ENCODE data around the gene RHNO1.

DNA sequence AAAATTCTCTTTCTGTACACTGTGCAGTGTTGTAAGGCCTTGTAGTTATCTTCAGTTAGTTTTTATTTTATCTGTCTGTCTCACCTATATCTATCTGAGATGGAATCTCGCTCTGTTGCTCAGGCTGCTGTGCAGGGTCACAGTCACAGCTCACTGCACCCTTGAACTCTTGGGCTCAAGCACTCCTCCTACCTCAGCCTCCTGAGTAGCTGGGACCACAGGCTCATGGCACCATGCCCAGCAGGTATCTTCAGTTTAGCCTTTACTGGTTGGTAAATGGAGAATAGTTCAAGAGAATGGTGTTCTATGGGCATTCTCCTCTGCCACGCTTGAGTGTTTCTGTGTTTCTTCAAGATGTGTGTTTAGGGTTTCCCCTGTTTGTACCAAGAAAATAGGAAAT is 27.2 kb downstream of the RHNO1 start:
- TF ChIP-seq, protein P1, sequence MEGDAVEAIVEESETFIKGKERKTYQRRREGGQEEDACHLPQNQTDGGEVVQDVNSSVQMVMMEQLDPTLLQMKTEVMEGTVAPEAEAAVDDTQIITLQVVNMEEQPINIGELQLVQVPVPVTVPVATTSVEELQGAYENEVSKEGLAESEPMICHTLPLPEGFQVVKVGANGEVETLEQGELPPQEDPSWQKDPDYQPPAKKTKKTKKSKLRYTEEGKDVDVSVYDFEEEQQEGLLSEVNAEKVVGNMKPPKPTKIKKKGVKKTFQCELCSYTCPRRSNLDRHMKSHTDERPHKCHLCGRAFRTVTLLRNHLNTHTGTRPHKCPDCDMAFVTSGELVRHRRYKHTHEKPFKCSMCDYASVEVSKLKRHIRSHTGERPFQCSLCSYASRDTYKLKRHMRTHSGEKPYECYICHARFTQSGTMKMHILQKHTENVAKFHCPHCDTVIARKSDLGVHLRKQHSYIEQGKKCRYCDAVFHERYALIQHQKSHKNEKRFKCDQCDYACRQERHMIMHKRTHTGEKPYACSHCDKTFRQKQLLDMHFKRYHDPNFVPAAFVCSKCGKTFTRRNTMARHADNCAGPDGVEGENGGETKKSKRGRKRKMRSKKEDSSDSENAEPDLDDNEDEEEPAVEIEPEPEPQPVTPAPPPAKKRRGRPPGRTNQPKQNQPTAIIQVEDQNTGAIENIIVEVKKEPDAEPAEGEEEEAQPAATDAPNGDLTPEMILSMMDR (IDR thresholded peaks at IDR 0.05; ENCODE audit: extremely low read depth in 1 of 2, insufficient read depth in 1 of 2, low read depth in 1 of 2, low read length in 2 of 2), result no peak
- TF ChIP-seq EZH2 (IDR thresholded peaks at IDR 0.05; ENCODE audit: borderline replicate concordance, low read depth, low read length, severe bottlenecking) (no peak), POLR2AphosphoS5 (IDR thresholded peaks at IDR 0.05; ENCODE audit: insufficient read depth, low read depth, low read length) (no peak), JUN (IDR thresholded peaks at IDR 0.05; ENCODE audit: borderline replicate concordance, insufficient read depth, insufficient read length, low read depth) (no peak), POLR2A (IDR thresholded peaks at IDR 0.05; ENCODE audit: low read depth, low read length) (no peak)

Measured in endothelial cell of umbilical vein (primary cell).